HEK293 (cell line): Measurements from ENCODE around the gene ADPRH.

ENCODE experiments used
- CTCF ChIA-PET: fragments of 350-600 bp; formaldehyde crosslinking; extraction: SDS; loops from one replicate; lab custom pipeline; 2021; ENCODE audit warnings: antibody characterized with exemption; lab: Yijun Ruan, JAX
- POLR2A ChIA-PET: fragments of 300-600 bp; formaldehyde crosslinking; extraction: SDS; loops from one replicate; lab custom pipeline; 2020; ENCODE audit warnings: antibody characterized with exemption, inconsistent platforms; lab: Yijun Ruan, JAX
- H3K27ac ChIP-seq: fragments of 200-500 bp; sonication (Bioruptor generic); 2 replicates; pipeline ENCODE4 v1.5.1; 2014; ENCODE audit warnings: low read depth, low read length, control low read depth, inconsistent platforms; ENCODE audit errors: extremely low read depth
- H3K36me3 ChIP-seq, 2 experiments: fragments of 200-500 bp in 1 of 2; sonication (Bioruptor generic) in 1 of 2; 1 replicate in 1 of 2; 2 replicates in 1 of 2; pipeline ENCODE4 v1.5.1; 2014 to 2017; ENCODE audit warnings: inconsistent platforms in 2 of 2, low read length in 2 of 2; ENCODE audit not compliant: control insufficient read depth in 2 of 2, insufficient read depth in 1 of 2
- H3K4me1 ChIP-seq: fragments of 200-500 bp; sonication (Bioruptor generic); 2 replicates; pipeline ENCODE4 v1.5.1; 2014; ENCODE audit warnings: mild to moderate bottlenecking, low read length, inconsistent platforms; ENCODE audit not compliant: control insufficient read depth, insufficient read depth
- H3K4me3 ChIP-seq: 2 replicates; pipeline ENCODE4 v1.5.1; 2011; ENCODE audit warnings: low read depth, mild to moderate bottlenecking, control low read depth, low read length, moderate library complexity
- H3K9me3 ChIP-seq: fragments of 200-500 bp; sonication (Bioruptor generic); 2 replicates; pipeline ENCODE4 v1.5.1; 2014; ENCODE audit warnings: low read depth, low read length, inconsistent platforms; ENCODE audit not compliant: control insufficient read depth, insufficient read depth
- BCL6B ChIP-seq: fragments of 450-650 bp; formaldehyde crosslinking; IDR thresholded peaks from 2 replicates; pipeline ENCODE4 v1.5.1; 2017; ENCODE audit warnings: missing biosample characterization, missing genetic modification characterization
- ZBTB20 ChIP-seq: fragments of 450-650 bp; formaldehyde crosslinking; IDR thresholded peaks from 2 replicates; pipeline ENCODE4 v1.5.1; 2016; ENCODE audit warnings: missing biosample characterization, missing genetic modification characterization
- ZBTB48 ChIP-seq: fragments of 450-650 bp; formaldehyde crosslinking; IDR thresholded peaks from 2 replicates; pipeline ENCODE4 v1.5.1; 2016; ENCODE audit warnings: missing biosample characterization, missing genetic modification characterization
- ZBTB6 ChIP-seq: fragments of 450-650 bp; formaldehyde crosslinking; IDR thresholded peaks from 2 replicates; pipeline ENCODE4 v1.5.1; 2017; ENCODE audit warnings: missing biosample characterization, missing genetic modification characterization
- ZNF114 ChIP-seq: fragments of 450-650 bp; formaldehyde crosslinking; IDR thresholded peaks from 2 replicates; pipeline ENCODE4 v1.5.0; 2017; ENCODE audit warnings: missing biosample characterization, missing genetic modification characterization
- ZNF626 ChIP-seq: fragments of 450-650 bp; sonication (Bioruptor Pico); formaldehyde crosslinking; IDR thresholded peaks from 2 replicates; pipeline ENCODE4 v1.5.1; 2018; ENCODE audit warnings: missing biosample characterization, missing genetic modification characterization, inconsistent platforms
- ZNF776 ChIP-seq: fragments of 450-650 bp; formaldehyde crosslinking; IDR thresholded peaks from 2 replicates; pipeline ENCODE4 v1.5.0; 2017; ENCODE audit warnings: missing biosample characterization, missing genetic modification characterization, borderline replicate concordance
- TF ChIP-seq, protein P1 (sequence below): fragments of 450-650 bp; formaldehyde crosslinking; IDR thresholded peaks from 2 replicates; pipeline ENCODE4 v1.5.1; 2016; ENCODE audit warnings: missing biosample characterization, missing genetic modification characterization
- TF ChIP-seq, protein P2 (sequence below): fragments of 450-650 bp; formaldehyde crosslinking; IDR thresholded peaks from 2 replicates; pipeline ENCODE4 v1.5.1; 2017; ENCODE audit warnings: missing biosample characterization, missing genetic modification characterization

ADPRH gene

GRCh38 chr3:119597548-119598288 lies 18.4 kb downstream of the ADPRH start, which contains the start of gene PLA1A:
TSS of gene PLA1A (plus strand) at chr3:119597885. CDS start at chr3:119597914, 29 bp downstream.
- POLR2A ChIA-PET, result no interaction called here
- Histone ChIP-seq H3K4me1 (no peaks in the 10 kb centered on the region), H3K9me3 (no peaks in the 10 kb centered on the region), H3K27ac (no peak within 1 kb of the TSS), H3K36me3 (no peaks in the 10 kb centered on the region), H3K4me3 (no peak within 1 kb of the TSS)
- TF ChIP-seq BCL6B (no peak), ZBTB48 (no peak)
- TF ChIP-seq, protein P1, sequence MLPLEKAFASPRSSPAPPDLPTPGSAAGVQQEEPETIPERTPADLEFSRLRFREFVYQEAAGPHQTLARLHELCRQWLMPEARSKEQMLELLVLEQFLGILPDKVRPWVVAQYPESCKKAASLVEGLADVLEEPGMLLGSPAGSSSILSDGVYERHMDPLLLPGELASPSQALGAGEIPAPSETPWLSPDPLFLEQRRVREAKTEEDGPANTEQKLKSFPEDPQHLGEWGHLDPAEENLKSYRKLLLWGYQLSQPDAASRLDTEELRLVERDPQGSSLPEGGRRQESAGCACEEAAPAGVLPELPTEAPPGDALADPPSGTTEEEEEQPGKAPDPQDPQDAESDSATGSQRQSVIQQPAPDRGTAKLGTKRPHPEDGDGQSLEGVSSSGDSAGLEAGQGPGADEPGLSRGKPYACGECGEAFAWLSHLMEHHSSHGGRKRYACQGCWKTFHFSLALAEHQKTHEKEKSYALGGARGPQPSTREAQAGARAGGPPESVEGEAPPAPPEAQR (tag by site-specific recombination), result no peak
- CTCF ChIA-PET, result no interaction called here

DNA sequence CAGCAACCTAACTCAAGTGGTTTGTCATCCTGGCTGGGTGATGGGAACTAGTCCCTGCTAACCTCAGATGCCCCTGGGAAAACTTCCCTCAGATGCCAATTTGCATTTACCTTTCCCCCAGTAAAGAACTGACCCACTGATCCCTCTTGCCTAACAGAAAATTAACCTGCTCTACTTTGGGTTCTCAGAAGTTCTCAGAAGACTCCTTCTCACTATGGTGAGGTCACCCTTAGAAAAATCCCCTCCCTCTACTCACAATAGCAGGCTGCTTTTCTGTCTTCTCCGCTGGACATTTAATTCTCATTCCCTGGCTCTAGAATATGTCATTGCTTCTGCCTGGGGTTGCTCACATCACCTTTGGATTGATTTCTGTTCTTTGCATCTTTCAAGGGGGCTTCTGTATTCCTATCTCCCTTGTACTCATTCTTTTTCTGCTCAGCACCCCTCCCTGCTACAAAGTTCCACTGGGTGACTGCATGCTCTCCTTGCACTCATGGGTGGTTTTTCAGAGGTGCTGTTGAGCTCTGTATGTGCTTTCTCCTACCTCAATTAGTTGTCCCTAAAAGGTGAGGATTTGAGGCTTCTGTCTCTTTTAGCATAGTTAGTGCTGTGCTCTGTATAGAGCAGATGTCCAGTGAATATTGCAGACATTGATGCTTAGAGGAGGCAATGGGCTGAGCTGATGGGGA lies 19.3 kb downstream of the ADPRH start:
- Histone ChIP-seq H3K36me3 (no peaks in the 10 kb centered on the region), H3K4me1 (no peaks in the 10 kb centered on the region), H3K4me3 (no peak overlapping the region), H3K27ac (no peak overlapping the region), H3K9me3 (no peaks in the 10 kb centered on the region)
- ChIA-PET CTCF (no interaction called here), POLR2A (no interaction called here)
- TF ChIP-seq ZNF776 (tag by site-specific recombination), result no peak

DNA sequence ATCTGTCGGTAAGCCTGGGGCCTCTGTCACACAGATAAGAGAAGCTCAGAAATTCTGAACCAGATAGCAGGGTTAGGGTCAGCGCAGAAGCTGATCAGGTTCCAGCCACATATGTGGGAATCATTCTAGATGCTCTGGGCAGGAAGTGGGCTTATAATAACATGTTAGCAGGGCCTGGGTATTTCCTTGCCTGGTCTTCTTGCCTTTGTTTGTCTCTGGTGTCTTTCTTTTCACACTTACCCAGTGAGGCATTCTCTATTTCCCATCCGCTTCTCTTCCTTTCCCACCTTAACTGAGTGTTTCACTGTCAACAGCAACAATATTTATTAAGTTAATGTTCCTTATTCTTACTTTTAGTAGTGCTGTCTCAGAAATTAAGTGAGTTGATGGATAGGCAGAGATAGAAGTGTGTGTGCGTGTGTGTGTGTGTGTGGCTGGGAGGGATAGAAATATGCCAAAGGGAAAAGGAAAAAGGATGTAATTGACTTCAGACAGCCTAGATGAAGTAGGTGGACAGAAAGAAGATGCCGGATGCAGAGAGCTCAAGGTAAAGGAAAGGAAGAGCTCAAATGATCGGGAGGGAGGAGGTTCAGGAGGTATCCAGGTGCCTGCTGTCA lies 20.4 kb downstream of the ADPRH start:
- Histone ChIP-seq H3K9me3 (no peaks in the 10 kb centered on the region), H3K36me3 (no peaks in the 10 kb centered on the region)
- CTCF ChIA-PET, result interaction anchor here (0.8 to 0.9 kb wide), 2 partner anchors 23 to 77 kb away, joined by 3 read pairs; no protein-coding TSS in a partner anchor
- POLR2A ChIA-PET, result no interaction called here
- TF ChIP-seq ZBTB20 (tag by site-specific recombination) (no peak), ZNF114 (no peak), ZBTB6 (tag by site-specific recombination) (no peak), ZNF626 (tag by site-specific recombination) (no peak)
- TF ChIP-seq, protein P2, sequence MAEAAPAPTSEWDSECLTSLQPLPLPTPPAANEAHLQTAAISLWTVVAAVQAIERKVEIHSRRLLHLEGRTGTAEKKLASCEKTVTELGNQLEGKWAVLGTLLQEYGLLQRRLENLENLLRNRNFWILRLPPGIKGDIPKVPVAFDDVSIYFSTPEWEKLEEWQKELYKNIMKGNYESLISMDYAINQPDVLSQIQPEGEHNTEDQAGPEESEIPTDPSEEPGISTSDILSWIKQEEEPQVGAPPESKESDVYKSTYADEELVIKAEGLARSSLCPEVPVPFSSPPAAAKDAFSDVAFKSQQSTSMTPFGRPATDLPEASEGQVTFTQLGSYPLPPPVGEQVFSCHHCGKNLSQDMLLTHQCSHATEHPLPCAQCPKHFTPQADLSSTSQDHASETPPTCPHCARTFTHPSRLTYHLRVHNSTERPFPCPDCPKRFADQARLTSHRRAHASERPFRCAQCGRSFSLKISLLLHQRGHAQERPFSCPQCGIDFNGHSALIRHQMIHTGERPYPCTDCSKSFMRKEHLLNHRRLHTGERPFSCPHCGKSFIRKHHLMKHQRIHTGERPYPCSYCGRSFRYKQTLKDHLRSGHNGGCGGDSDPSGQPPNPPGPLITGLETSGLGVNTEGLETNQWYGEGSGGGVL, result no peak
- TF ChIP-seq, all 188 proteins: peak for 0
- Histone ChIP-seq H3K27ac (no peak overlapping the region), H3K4me3 (no peak overlapping the region), H3K4me1 (no peaks in the 10 kb centered on the region)
